K562 (cell line): ENCODE results near the gene FZD10. TPM values are rescaled to one million over a fixed set of nuclear protein-coding genes. Genes with fewer than 3 reads are reported as not detected.

Experiments used
- ATAC-seq: fragments of 200-7000 bp; cut with Tn5 transposase; 3 replicates; pipeline ENCODE4 v1.9.1; 2020; ENCODE audit warnings: moderate library complexity
- BruUV-seq: library from RNA; stranded (reverse); fragments of 400-500 nt; replicated peaks from 2 replicates; lab custom pipeline; 2021; lab: Mats Ljungman, UMichigan
- CTCF ChIA-PET: fragments of 300-600 bp; formaldehyde crosslinking; extraction: SDS; loops from one replicate; lab custom pipeline; 2021; ENCODE audit warnings: low intra/inter-chr PET ratio; lab: Yijun Ruan, JAX
- POLR2A ChIA-PET: fragments of 300-600, 350-650 bp; sonication (Branson Sonifier 250); formaldehyde crosslinking; extraction: SDS; loops from one replicate; lab custom pipeline; 2021; ENCODE audit warnings: antibody characterized with exemption, inconsistent platforms; lab: Yijun Ruan, JAX
- DNase-seq, 4 experiments: peaks; one replicate each; pipeline versions ENCODE4 v3.0.0 to v3.0.0-alpha.2; 2011 to 2018; ENCODE audit warnings: low spot score in 3 of 4, mixed read lengths in 3 of 4; ENCODE audit errors: extremely low read depth in 1 of 4
- FAIRE-seq: peaks from 2 replicates; lab custom pipeline; 2011; peaks lifted over from hg19 to GRCh38; lab: Jason Lieb, UNC
- H2AFZ ChIP-seq: 2 replicates; pipeline ENCODE4 v1.6.0; 2011; ENCODE audit warnings: low read depth, low read length, control low read depth, inconsistent platforms
- H3K27ac ChIP-seq: fragments of 200-600 bp; 3 replicates; pipeline ENCODE4 v1.8.0; 2011; ENCODE audit warnings: low read depth, mild to moderate bottlenecking, control low read depth, inconsistent platforms, low read length, moderate library complexity, mixed read lengths; ENCODE audit errors: extremely low read depth
- H3K27me3 ChIP-seq, 2 experiments: fragments of 300-600 bp in 1 of 2; 2 replicates in 1 of 2; 3 replicates in 1 of 2; pipeline versions ENCODE4 v1.6.0 to v1.8.0; 2011; ENCODE audit warnings: inconsistent platforms in 2 of 2, low read length in 2 of 2, mild to moderate bottlenecking in 1 of 2, mixed read lengths in 1 of 2, moderate library complexity in 1 of 2; ENCODE audit not compliant: control insufficient read depth in 2 of 2, insufficient read depth in 2 of 2
- H3K36me3 ChIP-seq: fragments of 300-600 bp; 3 replicates; pipeline ENCODE4 v1.8.0; 2011; ENCODE audit warnings: mild to moderate bottlenecking, low read length, inconsistent platforms; ENCODE audit not compliant: control insufficient read depth, insufficient read depth
- H3K4me1 ChIP-seq, 2 experiments: fragments of 200-600 bp in 1 of 2; replicated peaks in 1 of 2; 2 replicates in 1 of 2; 3 replicates in 1 of 2; pipeline versions ENCODE4 v1.5.1 to v1.8.0; 2011; ENCODE audit warnings: inconsistent platforms in 2 of 2, low read length in 2 of 2, mild to moderate bottlenecking in 1 of 2, mixed read lengths in 1 of 2, moderate library complexity in 1 of 2; ENCODE audit not compliant: control insufficient read depth in 2 of 2, insufficient read depth in 2 of 2
- H3K4me2 ChIP-seq: 2 replicates; pipeline ENCODE4 v1.6.1; 2011; ENCODE audit warnings: low read length, control low read depth, inconsistent platforms, mixed read lengths; ENCODE audit not compliant: insufficient read depth
- H3K4me3 ChIP-seq: fragments of 200-600 bp; sonication (generic), shearing (Covaris generic); 2 replicates; pipeline ENCODE4 v1.5.1; 2016; ENCODE audit warnings: control low read depth, inconsistent platforms
- H3K79me2 ChIP-seq: fragments of 200-600 bp; 3 replicates; pipeline ENCODE4 v1.8.0; 2011; ENCODE audit warnings: low read length, inconsistent platforms; ENCODE audit not compliant: control insufficient read depth, insufficient read depth
- H3K9ac ChIP-seq, 2 experiments: 2 replicates each; pipeline versions ENCODE4 v1.6.0 to v1.6.1; 2011; ENCODE audit warnings: low read depth in 2 of 2, low read length in 2 of 2, control low read depth in 1 of 2, inconsistent platforms in 1 of 2, mild to moderate bottlenecking in 1 of 2, mixed read lengths in 1 of 2; ENCODE audit not compliant: insufficient read depth in 1 of 2
- H3K9me1 ChIP-seq: one replicate; pipeline ENCODE4 v1.6.0; 2011; ENCODE audit warnings: inconsistent platforms, mild to moderate bottlenecking, low read length, moderate library complexity; ENCODE audit not compliant: control insufficient read depth, insufficient read depth
- H3K9me3 ChIP-seq: replicated peaks from 2 replicates; pipeline ENCODE4 v1.5.1; 2011; ENCODE audit warnings: low read depth, low read length, inconsistent platforms; ENCODE audit not compliant: control insufficient read depth, insufficient read depth
- H4K20me1 ChIP-seq: replicated peaks from 2 replicates; pipeline ENCODE4 v1.6.1; 2011; ENCODE audit warnings: low read length, inconsistent platforms, mixed read lengths; ENCODE audit not compliant: control insufficient read depth, insufficient read depth
- CEBPB ChIP-seq: fragments of 450-650 bp; IDR thresholded peaks from 2 replicates; pipeline ENCODE4 v1.6.1; 2016; ENCODE audit warnings: missing genetic modification characterization, missing compliant biosample characterization
- CEBPG ChIP-seq, 3 experiments: fragments of 200-800 bp in 1 of 3; sonication (Bioruptor generic) in 1 of 3; sonication (generic) in 1 of 3; formaldehyde crosslinking in 1 of 3; IDR thresholded peaks in 2 of 3; conservative IDR thresholded peaks in 1 of 3; 2 replicates each; pipeline versions ENCODE4 v1.6.1 to v1.8.0; 2016 to 2022; ENCODE audit warnings: missing compliant biosample characterization in 2 of 3, missing genetic modification characterization in 2 of 3, mild to moderate bottlenecking in 1 of 3, missing genetic modification reagents in 1 of 3
- CREBBP ChIP-seq: IDR thresholded peaks from one replicate; pipeline ENCODE4 v1.6.1; 2012; ENCODE audit warnings: low read depth, mild to moderate bottlenecking, control low read depth, inconsistent platforms, low read length
- DEAF1 ChIP-seq: fragments of 450-650 bp; formaldehyde crosslinking; IDR thresholded peaks from 2 replicates; pipeline ENCODE4 v1.4.0; 2020; ENCODE audit warnings: mild to moderate bottlenecking, moderate library complexity
- GTF2A2 ChIP-seq: IDR thresholded peaks from 2 replicates; pipeline ENCODE4 v1.6.1; 2016; ENCODE audit warnings: mild to moderate bottlenecking, missing genetic modification characterization, missing compliant biosample characterization
- HINFP ChIP-seq: fragments of 450-650 bp; conservative IDR thresholded peaks from 2 replicates; pipeline ENCODE4 v1.6.1; 2016; ENCODE audit warnings: missing genetic modification characterization, low read depth, mild to moderate bottlenecking, control low read depth, missing compliant biosample characterization
- HMGN3 ChIP-seq: IDR thresholded peaks from 2 replicates; pipeline ENCODE4 v1.6.1; 2011; ENCODE audit warnings: borderline replicate concordance, low read depth, mild to moderate bottlenecking, mixed read lengths, low read length; ENCODE audit not compliant: insufficient read length; ENCODE audit errors: extremely low read depth
- PTRF ChIP-seq: fragments of 450-650 bp; IDR thresholded peaks from 2 replicates; pipeline ENCODE4 v1.6.1; 2016; ENCODE audit warnings: mild to moderate bottlenecking, missing genetic modification characterization, missing compliant biosample characterization
- TFAM ChIP-seq: fragments of 250-450 bp; sonication (Bioruptor Pico); conservative IDR thresholded peaks from 2 replicates; pipeline ENCODE4 v1.5.0; 2021; ENCODE audit warnings: mild to moderate bottlenecking, moderate library complexity
- ZBTB1 ChIP-seq: sonication (generic); formaldehyde crosslinking; IDR thresholded peaks from 2 replicates; pipeline ENCODE4 v1.8.1; 2023; ENCODE audit warnings: missing genetic modification reagents, low read depth, mild to moderate bottlenecking, borderline replicate concordance
- ZBTB9 ChIP-seq: fragments of 450-650 bp; formaldehyde crosslinking; IDR thresholded peaks from 2 replicates; pipeline ENCODE4 v1.4.0; 2020; ENCODE audit warnings: mild to moderate bottlenecking, moderate library complexity
- ZNF133 ChIP-seq: fragments of 250-450 bp; sonication (Bioruptor Pico); IDR thresholded peaks from 2 replicates; pipeline ENCODE4 v1.4.0; 2020; ENCODE audit warnings: mild to moderate bottlenecking
- ZNF146 ChIP-seq: IDR thresholded peaks from one replicate; pipeline ENCODE4 v1.6.1; 2018; ENCODE audit warnings: missing compliant biosample characterization; ENCODE audit not compliant: unreplicated experiment
- ZNF282 ChIP-seq: sonication (generic); formaldehyde crosslinking; IDR thresholded peaks from 2 replicates; pipeline ENCODE4 v1.8.1; 2023; ENCODE audit warnings: missing genetic modification reagents
- ZNF561 ChIP-seq: fragments of 450-650 bp; formaldehyde crosslinking; conservative IDR thresholded peaks from 2 replicates; pipeline ENCODE4 v1.4.0; 2020; ENCODE audit warnings: mild to moderate bottlenecking, moderate library complexity
- ZNF830 ChIP-seq: fragments of 250-450 bp; sonication (Bioruptor Pico); IDR thresholded peaks from 2 replicates; pipeline ENCODE4 v1.5.0; 2021; ENCODE audit warnings: mild to moderate bottlenecking
- WGBS: fragments of 100-300 bp; shearing (Covaris generic); methylation state at CpG from one replicate; pipeline ENCODE4 v1.1.6; 2016; ENCODE audit warnings: low coverage, mixed read lengths; ENCODE audit not compliant: insufficient coverage; ENCODE audit errors: missing lambda C conversion rate; 5-methylcytosine and 5-hydroxymethylcytosine counted together
- in situ Hi-C: fragments of 300-500 bp; cut with MboI; formaldehyde crosslinking; loops from 4 replicates; pipeline ENCODE4 v1.15.0; 2018; ENCODE audit warnings: inconsistent platforms, mixed read lengths
- intact Hi-C: fragments of 100-400 bp; cut with micrococcal nuclease; formaldehyde crosslinking; loops from 2 replicates; pipeline ENCODE4 v1.14.2; 2022
- polyA plus RNA-seq, 8 experiments: library from polyadenylated mRNA; depleted of rRNA in 4 of 8; stranded (reverse) in 5 of 8; unstranded in 3 of 8; fragments of >200 nt; fragmentation: Nextera tagmentation in 2 of 8; fragmentation: Illumina TruSeq in 1 of 8; extraction: Ambion mirVana in 2 of 8; extraction: Trizol in 1 of 8; gene quantifications; 2 replicates each; pipeline versions ENCODE4 v1.2.1 to v1.2.3, GENCODE V29; 2011 to 2014; ENCODE audit warnings: inconsistent platforms in 1 of 8, missing spikeins in 1 of 8
- total RNA-seq, 7 experiments: library from RNA; depleted of rRNA in 6 of 7; stranded (reverse); fragments of >200 nt in 6 of 7; fragmentation: Illumina TruSeq in 2 of 7; extraction: Trizol in 2 of 7; gene quantifications; 2 replicates each; pipeline versions ENCODE4 v1.2.1 to v1.2.3, GENCODE V29; 2011 to 2021; ENCODE audit warnings: low replicate concordance in 1 of 7

FZD10 gene
- total and polyA plus RNA-seq, 9 of the 15 experiments (the other 6 are each of a cell fraction or from before 2014, with no cell fraction given) = not detected

GRCh38 chr12:130160306-130160705 is 2.0 kb upstream of the FZD10 start (continued):
- TF ChIP-seq HMGN3 (no peak), DEAF1 (no peak)

- POLR2A ChIA-PET = no interaction called here
- FAIRE-seq (no peak), ATAC-seq (no peak), DNase-seq (no peak)
- CTCF ChIA-PET = no interaction called here
- Histone ChIP-seq H4K20me1 (0 out of 2 replicates have a peak, but pooled peaks cover 2% of the 10 kb centered on the region), H3K27me3 (peaks cover 4 to 21% of the 10 kb centered on the region in 2 experiments; a peak in 4 of 5 replicates), H3K4me2 (no peak overlapping the region), H3K27ac (no peak overlapping the region), H3K4me3 (no peak overlapping the region), H3K36me3 (no peaks in the 10 kb centered on the region), H2AFZ (no peak overlapping the region), H3K79me2 (no peaks in the 10 kb centered on the region), H3K9me3 (no peaks in the 10 kb centered on the region), H3K9ac (no peak overlapping the region), H3K4me1 (peaks cover 0 to 7% of the 10 kb centered on the region in 2 experiments; a peak in 2 of 5 replicates), H3K9me1 (peaks cover 2% of the 10 kb centered on the region)
- intact Hi-C loops (no loop called here), in situ Hi-C loops (no loop called here)
- BruUV-seq = no TSS peak
- 4% methylated on average over 39 of the region's 44 CpGs for WGBS
- no peak for TF ChIP-seq HMGN3
- no peak for TF ChIP-seq ZNF282 (CRISPR knock-in tag)
- no peak for TF ChIP-seq HINFP (tag)
- TF ChIP-seq ZBTB1 (CRISPR knock-in tag) = no peak
- no peak for TF ChIP-seq CEBPB (tag)
- no peak for TF ChIP-seq TFAM
- TF ChIP-seq ZNF146 (CRISPR knock-in tag) = no peak
- no peak for TF ChIP-seq PTRF (tag)
- TF ChIP-seq ZBTB9 (CRISPR knock-in tag) = no peak
- TF ChIP-seq GTF2A2 (tag) = no peak
- TF ChIP-seq ZNF830 = no peak
- no peak for TF ChIP-seq CREBBP
- no peak for TF ChIP-seq ZNF133 (CRISPR knock-in tag)
- TF ChIP-seq ZNF561 (CRISPR knock-in tag) = no peak
- no peak for TF ChIP-seq CEBPG (CRISPR knock-in tag; IDR thresholded peaks at IDR 0.05)
- TF ChIP-seq CEBPG (tag; conservative IDR thresholded peaks at IDR 0.05 in 1 of 2, IDR thresholded peaks at IDR 0.05 in 1 of 2) = no peak
Measured at GRCh38 chr12:130160711-130161231, 1.5 kb upstream of the FZD10 start.
